Fibroblast of pulmonary artery (primary cell): ENCODE data around the gene RANBP3.
"Not testable (repeated sequence)": the region's sequence is repeated elsewhere in the genome, so short reads cannot be mapped to it uniquely, and the experiment has no call there.

Source experiments
- DNase-seq: peaks from one replicate; pipeline ENCODE4 v3.0.0-alpha.2; 2010; ENCODE audit warnings: low read depth
- H3K4me3 ChIP-seq: replicated peaks from 2 replicates; pipeline ENCODE4 v1.5.1; 2011; ENCODE audit warnings: low read depth, mild to moderate bottlenecking, control low read depth, low read length, moderate library complexity
- CTCF ChIP-seq: IDR thresholded peaks from 2 replicates; pipeline ENCODE4 v1.5.1; 2011; ENCODE audit warnings: mild to moderate bottlenecking, control low read depth, low read length, inconsistent platforms; ENCODE audit errors: missing control alignments

Gene RANBP3, protein sequence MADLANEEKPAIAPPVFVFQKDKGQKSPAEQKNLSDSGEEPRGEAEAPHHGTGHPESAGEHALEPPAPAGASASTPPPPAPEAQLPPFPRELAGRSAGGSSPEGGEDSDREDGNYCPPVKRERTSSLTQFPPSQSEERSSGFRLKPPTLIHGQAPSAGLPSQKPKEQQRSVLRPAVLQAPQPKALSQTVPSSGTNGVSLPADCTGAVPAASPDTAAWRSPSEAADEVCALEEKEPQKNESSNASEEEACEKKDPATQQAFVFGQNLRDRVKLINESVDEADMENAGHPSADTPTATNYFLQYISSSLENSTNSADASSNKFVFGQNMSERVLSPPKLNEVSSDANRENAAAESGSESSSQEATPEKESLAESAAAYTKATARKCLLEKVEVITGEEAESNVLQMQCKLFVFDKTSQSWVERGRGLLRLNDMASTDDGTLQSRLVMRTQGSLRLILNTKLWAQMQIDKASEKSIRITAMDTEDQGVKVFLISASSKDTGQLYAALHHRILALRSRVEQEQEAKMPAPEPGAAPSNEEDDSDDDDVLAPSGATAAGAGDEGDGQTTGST

GRCh38 chr19:5977785-5978605 is at the start of gene RANBP3:
Gene RANBP3, minus strand, starts transcription at chr19:5978140. Its CDS starts 58 bp downstream, at chr19:5978082.
- peak; percentile 100 for DNase-seq
- peak within 1 kb of the TSS; percentile 81 for H3K4me3 ChIP-seq
- TF ChIP-seq CTCF, result no peak

GRCh38 chr19:6026390-6027227 is 48.7 kb upstream of the RANBP3 start:
- H3K4me3 ChIP-seq, result no peak overlapping the region
- no peak for DNase-seq
- TF ChIP-seq CTCF, result no peak

- DNase-seq, H3K4me3 ChIP-seq: not testable (repeated sequence)
Measured at GRCh38 chr19:6024756-6025155, 46.8 kb upstream of the RANBP3 start.

- no peak overlapping the region for H3K4me3 ChIP-seq
- TF ChIP-seq CTCF, result no peak
- no peak for DNase-seq
Measured at GRCh38 chr19:6023936-6024335, 46.0 kb upstream of the RANBP3 start.

DNA sequence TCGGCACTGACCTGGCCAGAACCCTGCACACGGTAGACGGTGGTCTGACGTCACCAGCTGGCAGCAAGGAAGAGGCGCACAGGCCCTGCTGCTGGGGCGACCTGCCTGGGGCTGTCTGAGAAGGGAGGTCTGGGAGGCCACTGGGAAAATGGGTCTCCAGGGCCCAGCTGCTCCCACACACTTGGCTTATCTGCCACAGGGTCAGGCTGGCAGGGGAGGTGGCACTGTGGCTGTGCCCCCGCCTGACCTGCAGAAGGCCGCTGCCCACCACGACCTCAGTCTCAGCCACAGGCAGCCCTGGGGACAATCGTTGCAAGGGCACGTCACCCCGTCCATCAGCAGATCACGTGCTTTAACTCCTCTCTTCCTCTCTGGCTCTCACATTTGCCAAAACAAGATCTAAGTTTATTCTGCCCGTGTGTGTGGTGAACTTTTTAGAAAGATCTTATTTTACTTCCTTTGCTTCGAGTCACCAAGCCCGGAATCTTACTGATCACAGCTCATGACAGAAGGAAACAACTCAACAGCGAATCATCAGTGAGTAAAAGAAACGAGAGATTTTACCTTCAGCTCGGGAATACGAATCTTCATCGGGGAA is 45.2 kb upstream of the RANBP3 start:
- no peak for TF ChIP-seq CTCF
- peak; percentile 61 for DNase-seq
- peak overlapping the region; percentile 12 for H3K4me3 ChIP-seq

- H3K4me3 ChIP-seq, result no peak overlapping the region
- no peak for TF ChIP-seq CTCF
- DNase-seq, result no peak
Measured at GRCh38 chr19:6022570-6023064, 44.7 kb upstream of the RANBP3 start.
